ENCODE measurements around the gene BPIFB6. TPM values are rescaled to one million over a fixed set of nuclear protein-coding genes. Genes with fewer than 3 reads are reported as not detected.

Gene BPIFB6
- total RNA-seq, 6 donors from 2014 or later: not detected

- TF ChIP-seq EP300 (IDR thresholded peaks at IDR 0.05): no peak
- TF ChIP-seq CTCF (IDR thresholded peaks at IDR 0.05): no peak
- no peak for TF ChIP-seq POLR2AphosphoS5 (IDR thresholded peaks at IDR 0.05)
- TF ChIP-seq POLR2A (IDR thresholded peaks at IDR 0.05): no peak
- H3K9me3 ChIP-seq: no peaks in the 10 kb centered on the region
- no peak overlapping the region for H3K4me3 ChIP-seq
- no peaks in the 10 kb centered on the region for H3K27me3 ChIP-seq
- ATAC-seq (ENCODE audit: low FRiP score in 2 of 2) (no peak), DNase-seq (no peak)
- H3K27ac ChIP-seq: no peak overlapping the region
- WGBS, 2 donors: 77 to 88% methylated on average over 5 of the region's 5 CpGs
- no peaks in the 10 kb centered on the region for H3K4me1 ChIP-seq
- no peaks in the 10 kb centered on the region for H3K36me3 ChIP-seq
Measured at GRCh38 chr20:33034115-33034514, 2.7 kb downstream of the BPIFB6 start.

- WGBS, 2 donors: 76 to 90% methylated on average over 3 to 6 of the region's 6 CpGs
- Histone ChIP-seq H3K9me3 (no peaks in the 10 kb centered on the region), H3K27me3 (no peaks in the 10 kb centered on the region), H3K4me1 (no peaks in the 10 kb centered on the region), H3K4me3 (no peak overlapping the region), H3K36me3 (no peaks in the 10 kb centered on the region), H3K27ac (no peak overlapping the region)
- DNase-seq (no peak), ATAC-seq (ENCODE audit: low FRiP score in 2 of 2) (no peak)
- TF ChIP-seq EP300 (IDR thresholded peaks at IDR 0.05): no peak
Measured at GRCh38 chr20:33034901-33035492, 3.5 kb downstream of the BPIFB6 start.

- Histone ChIP-seq H3K9me3 (no peaks in the 10 kb centered on the region), H3K27ac (no peak overlapping the region), H3K4me3 (no peak overlapping the region), H3K4me1 (no peaks in the 10 kb centered on the region), H3K27me3 (no peaks in the 10 kb centered on the region), H3K36me3 (no peaks in the 10 kb centered on the region)
- WGBS, 2 donors: 58 to 67% methylated on average over 4 to 5 of the region's 5 CpGs
- TF ChIP-seq POLR2AphosphoS5 (IDR thresholded peaks at IDR 0.05) (no peak), POLR2A (IDR thresholded peaks at IDR 0.05) (no peak), EP300 (IDR thresholded peaks at IDR 0.05) (no peak), CTCF (IDR thresholded peaks at IDR 0.05) (no peak)
- no peak for DNase-seq
- no peak for ATAC-seq (ENCODE audit: low FRiP score in 2 of 2)
Measured at GRCh38 chr20:33037456-33037855, 6.0 kb downstream of the BPIFB6 start.

GRCh38 chr20:33038243-33038642 is 6.8 kb downstream of the BPIFB6 start:
- H3K9me3 ChIP-seq: no peaks in the 10 kb centered on the region
- no peak for ATAC-seq (ENCODE audit: low FRiP score in 2 of 2)
- 90 to 96% methylated on average over 4 of the region's 4 CpGs for WGBS, 2 donors
- TF ChIP-seq POLR2AphosphoS5 (IDR thresholded peaks at IDR 0.05): no peak
- no peak for TF ChIP-seq EP300 (IDR thresholded peaks at IDR 0.05)
- no peak for TF ChIP-seq POLR2A (IDR thresholded peaks at IDR 0.05)
- no peak for TF ChIP-seq CTCF (IDR thresholded peaks at IDR 0.05)
- no peak for DNase-seq
- no peaks in the 10 kb centered on the region for H3K4me1 ChIP-seq
- no peaks in the 10 kb centered on the region for H3K27me3 ChIP-seq
- no peak overlapping the region for H3K27ac ChIP-seq
- H3K4me3 ChIP-seq: no peak overlapping the region
- no peaks in the 10 kb centered on the region for H3K36me3 ChIP-seq

GRCh38 chr20:33042430-33042829 is 11.0 kb downstream of the BPIFB6 start:
- Histone ChIP-seq H3K27me3 (no peaks in the 10 kb centered on the region), H3K36me3 (no peaks in the 10 kb centered on the region), H3K9me3 (peaks cover 0 to 16% (median 7%) of the 10 kb centered on the region in 4 donors), H3K4me3 (no peak overlapping the region), H3K4me1 (no peaks in the 10 kb centered on the region), H3K27ac (no peak overlapping the region)
- DNase-seq: no peak
- TF ChIP-seq EP300 (IDR thresholded peaks at IDR 0.05) (no peak), POLR2AphosphoS5 (IDR thresholded peaks at IDR 0.05) (no peak), CTCF (IDR thresholded peaks at IDR 0.05) (no peak), POLR2A (IDR thresholded peaks at IDR 0.05) (no peak)
- 87 to 96% methylated on average over 3 of the region's 3 CpGs for WGBS, 2 donors
- ATAC-seq (ENCODE audit: low FRiP score in 2 of 2): no peak
